ENCODE data around the gene GRIN2C. TPM values are rescaled to one million over a fixed set of nuclear protein-coding genes. Genes with fewer than 3 reads are reported as not detected.

The GRIN2C gene
- total and polyA plus RNA-seq, 4 donors = 0.01 to 0.03 (median 0.02) TPM; not detected in 1

DNA sequence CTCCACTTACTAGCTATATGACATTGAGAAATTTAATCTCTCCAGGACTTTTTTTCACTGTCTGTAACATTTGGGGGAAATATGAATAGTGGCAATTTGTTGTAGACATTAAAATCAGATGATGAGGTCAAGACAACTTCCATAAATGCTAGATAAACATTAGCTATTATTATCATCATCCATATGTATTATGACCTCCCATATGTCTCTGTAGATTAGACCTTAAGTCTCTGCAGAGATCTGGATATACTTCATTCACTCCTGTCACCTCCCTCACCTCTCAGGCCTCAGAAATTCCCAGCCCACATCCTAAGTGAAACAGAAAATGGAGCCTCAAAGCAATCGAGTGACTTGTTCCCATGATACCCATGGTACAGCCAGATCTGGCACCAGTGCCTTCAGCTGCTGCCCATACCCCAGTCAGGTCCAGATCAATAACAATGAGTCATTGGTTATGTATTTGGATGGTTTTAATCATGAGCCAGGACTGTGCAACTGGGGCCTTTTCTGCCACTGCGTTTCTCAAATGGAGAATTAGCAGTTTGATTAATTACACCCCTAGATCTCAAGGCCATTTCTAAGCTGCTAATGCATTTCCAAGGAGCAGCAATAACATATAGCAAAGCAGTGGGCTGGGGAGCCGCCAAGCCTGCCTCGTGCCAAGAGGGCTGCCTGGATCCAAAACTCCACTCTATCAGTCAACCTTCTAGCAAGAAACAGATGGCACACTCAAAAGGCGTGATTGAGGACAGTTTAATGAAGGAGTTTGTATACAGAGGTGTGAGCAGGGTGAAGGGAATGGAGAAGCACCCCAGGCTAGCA lies 15.7 kb upstream of the GRIN2C start:
- Histone ChIP-seq H3K36me3 (ENCODE audit: control insufficient read depth in 4 of 4, insufficient read depth in 4 of 4, low read length in 4 of 4) (no peaks in the 10 kb centered on the region), H3K27me3 (ENCODE audit: control insufficient read depth in 3 of 3, insufficient read depth in 3 of 3, low read length in 2 of 3) (no peaks in the 10 kb centered on the region), H3K4me3 (no peak overlapping the region), H3K27ac (ENCODE audit: low read depth in 1 of 2, low read length in 1 of 2) (no peak overlapping the region), H3K4me1 (ENCODE audit: control insufficient read depth in 5 of 5, insufficient read depth in 5 of 5, low read length in 5 of 5) (peaks cover 0 to 18% (median 2%) of the 10 kb centered on the region in 5 donors), H3K9ac (ENCODE audit: insufficient read depth in 1 of 2, low read length in 2 of 2) (no peak overlapping the region), H3K9me3 (ENCODE audit: control insufficient read depth in 4 of 4, insufficient read depth in 3 of 4, low read length in 3 of 4) (no peaks in the 10 kb centered on the region)
- no peak for ATAC-seq (ENCODE audit: insufficient read depth, low FRiP score)
- TF ChIP-seq, protein P1, sequence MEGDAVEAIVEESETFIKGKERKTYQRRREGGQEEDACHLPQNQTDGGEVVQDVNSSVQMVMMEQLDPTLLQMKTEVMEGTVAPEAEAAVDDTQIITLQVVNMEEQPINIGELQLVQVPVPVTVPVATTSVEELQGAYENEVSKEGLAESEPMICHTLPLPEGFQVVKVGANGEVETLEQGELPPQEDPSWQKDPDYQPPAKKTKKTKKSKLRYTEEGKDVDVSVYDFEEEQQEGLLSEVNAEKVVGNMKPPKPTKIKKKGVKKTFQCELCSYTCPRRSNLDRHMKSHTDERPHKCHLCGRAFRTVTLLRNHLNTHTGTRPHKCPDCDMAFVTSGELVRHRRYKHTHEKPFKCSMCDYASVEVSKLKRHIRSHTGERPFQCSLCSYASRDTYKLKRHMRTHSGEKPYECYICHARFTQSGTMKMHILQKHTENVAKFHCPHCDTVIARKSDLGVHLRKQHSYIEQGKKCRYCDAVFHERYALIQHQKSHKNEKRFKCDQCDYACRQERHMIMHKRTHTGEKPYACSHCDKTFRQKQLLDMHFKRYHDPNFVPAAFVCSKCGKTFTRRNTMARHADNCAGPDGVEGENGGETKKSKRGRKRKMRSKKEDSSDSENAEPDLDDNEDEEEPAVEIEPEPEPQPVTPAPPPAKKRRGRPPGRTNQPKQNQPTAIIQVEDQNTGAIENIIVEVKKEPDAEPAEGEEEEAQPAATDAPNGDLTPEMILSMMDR (IDR thresholded peaks at IDR 0.05; ENCODE audit: control extremely low read depth, extremely low read depth) = no peak
- DNase-seq = peak in 2 of 3 donors; percentile 33 to 50
- 63 to 76% methylated on average over 5 of the region's 5 CpGs for WGBS, 2 donors

DNA sequence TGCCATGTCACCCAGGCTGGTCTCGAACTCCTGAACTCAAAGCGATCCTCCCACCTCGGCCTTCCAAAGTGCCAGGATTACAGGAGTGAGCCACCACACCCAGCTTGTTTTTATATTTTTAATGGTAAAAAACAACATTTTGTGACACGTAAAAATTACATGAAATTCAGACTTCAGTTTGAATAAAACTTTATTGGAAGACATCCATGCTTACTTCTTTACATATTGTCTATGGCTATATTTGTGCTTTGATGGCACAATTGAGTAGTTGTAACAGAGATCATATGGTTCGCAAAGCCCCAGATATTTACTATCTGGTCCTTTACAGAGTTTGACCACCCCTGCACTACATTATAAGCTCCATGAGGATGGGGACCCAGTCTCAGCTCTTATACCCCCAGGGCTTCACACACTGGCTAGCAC lies 14.9 kb upstream of the GRIN2C start:
- 95 to 99% methylated on average over 5 of the region's 5 CpGs for WGBS, 2 donors
- no peak overlapping the region for H3K9ac ChIP-seq (ENCODE audit: insufficient read depth in 1 of 2, low read length in 2 of 2)
- H3K9me3 ChIP-seq (ENCODE audit: control insufficient read depth in 4 of 4, insufficient read depth in 3 of 4, low read length in 3 of 4) = no peaks in the 10 kb centered on the region
- no peak for ATAC-seq (ENCODE audit: insufficient read depth, low FRiP score)
- peaks cover 0 to 18% (median 2%) of the 10 kb centered on the region in 5 donors for H3K4me1 ChIP-seq (ENCODE audit: control insufficient read depth in 5 of 5, insufficient read depth in 5 of 5, low read length in 5 of 5)
- no peaks in the 10 kb centered on the region for H3K36me3 ChIP-seq (ENCODE audit: control insufficient read depth in 4 of 4, insufficient read depth in 4 of 4, low read length in 4 of 4)
- DNase-seq = no peak
- TF ChIP-seq, protein P1 (IDR thresholded peaks at IDR 0.05; ENCODE audit: control extremely low read depth, extremely low read depth) = no peak
- no peak overlapping the region for H3K27ac ChIP-seq (ENCODE audit: low read depth in 1 of 2, low read length in 1 of 2)
- no peaks in the 10 kb centered on the region for H3K27me3 ChIP-seq (ENCODE audit: control insufficient read depth in 3 of 3, insufficient read depth in 3 of 3, low read length in 2 of 3)
- H3K4me3 ChIP-seq = no peak overlapping the region

DNA sequence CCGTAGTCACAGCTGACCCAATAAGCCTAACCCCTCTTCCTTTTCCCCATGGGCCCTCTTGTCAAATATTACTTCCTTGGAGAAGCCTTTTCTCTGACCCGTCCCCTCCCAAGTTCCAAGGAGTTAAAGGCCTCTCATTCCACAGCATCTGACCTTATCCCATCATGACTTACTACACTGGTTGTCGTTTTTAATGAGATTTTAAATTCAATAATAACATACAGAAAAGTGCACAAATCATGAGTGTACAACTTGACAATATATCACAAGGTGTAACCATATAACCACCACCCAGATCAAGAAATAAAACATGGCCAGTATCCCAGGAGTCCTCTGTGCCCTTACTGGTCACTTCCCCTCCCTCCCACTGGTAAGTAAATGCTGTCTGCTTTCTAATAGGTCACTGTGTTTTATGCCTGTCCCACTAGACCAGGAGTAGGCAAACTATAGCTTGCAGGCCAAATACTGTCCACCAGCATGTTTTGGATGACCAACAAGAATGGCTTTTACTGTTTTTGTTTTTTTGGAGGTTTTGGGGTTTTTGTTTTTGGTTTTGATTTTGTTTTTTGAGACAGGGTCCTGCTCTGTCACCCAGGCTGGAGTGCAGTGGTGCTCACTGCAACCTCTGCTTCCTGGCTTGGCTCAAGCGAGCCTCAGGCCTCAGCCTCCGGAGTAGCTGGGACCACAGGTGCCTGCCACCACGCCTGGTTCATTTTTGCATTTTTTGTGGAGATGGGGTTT lies 14.4 kb upstream of the GRIN2C start:
- TF ChIP-seq, protein P1 (IDR thresholded peaks at IDR 0.05; ENCODE audit: control extremely low read depth, extremely low read depth) = no peak
- Histone ChIP-seq H3K9me3 (ENCODE audit: control insufficient read depth in 4 of 4, insufficient read depth in 3 of 4, low read length in 3 of 4) (no peaks in the 10 kb centered on the region), H3K9ac (ENCODE audit: insufficient read depth in 1 of 2, low read length in 2 of 2) (peak overlapping the region; percentile 64 to 86), H3K4me3 (no peak overlapping the region), H3K27ac (ENCODE audit: low read depth in 1 of 2, low read length in 1 of 2) (peak overlapping the region; percentile 93 to 95), H3K27me3 (ENCODE audit: control insufficient read depth in 3 of 3, insufficient read depth in 3 of 3, low read length in 2 of 3) (no peaks in the 10 kb centered on the region), H3K4me1 (ENCODE audit: control insufficient read depth in 5 of 5, insufficient read depth in 5 of 5, low read length in 5 of 5) (peaks cover 0 to 18% (median 2%) of the 10 kb centered on the region in 5 donors), H3K36me3 (ENCODE audit: control insufficient read depth in 4 of 4, insufficient read depth in 4 of 4, low read length in 4 of 4) (no peaks in the 10 kb centered on the region)
- ATAC-seq (ENCODE audit: insufficient read depth, low FRiP score) (no peak), DNase-seq (peak in 1 of 3 donors; percentile 6)
- 57 to 61% methylated on average over 6 of the region's 6 CpGs for WGBS, 2 donors
